HL-60/S4 treated with phorbol 12-myristate 13-acetate at 8.2 ng/mL for 4 days and 3 days (cell line): ENCODE measurements around the gene RPS25.
"Not testable (repeated sequence)": the region's sequence is repeated elsewhere in the genome, so short reads cannot be mapped to it uniquely, and the experiment has no call there.

Source experiments
- in situ Hi-C: fragments of 300-500 bp; cut with MboI; formaldehyde crosslinking; loops from 2 replicates; pipeline ENCODE4 v1.15.0; 2022; ENCODE audit warnings: low sequenced_read_pairs

RPS25 gene

DNA sequence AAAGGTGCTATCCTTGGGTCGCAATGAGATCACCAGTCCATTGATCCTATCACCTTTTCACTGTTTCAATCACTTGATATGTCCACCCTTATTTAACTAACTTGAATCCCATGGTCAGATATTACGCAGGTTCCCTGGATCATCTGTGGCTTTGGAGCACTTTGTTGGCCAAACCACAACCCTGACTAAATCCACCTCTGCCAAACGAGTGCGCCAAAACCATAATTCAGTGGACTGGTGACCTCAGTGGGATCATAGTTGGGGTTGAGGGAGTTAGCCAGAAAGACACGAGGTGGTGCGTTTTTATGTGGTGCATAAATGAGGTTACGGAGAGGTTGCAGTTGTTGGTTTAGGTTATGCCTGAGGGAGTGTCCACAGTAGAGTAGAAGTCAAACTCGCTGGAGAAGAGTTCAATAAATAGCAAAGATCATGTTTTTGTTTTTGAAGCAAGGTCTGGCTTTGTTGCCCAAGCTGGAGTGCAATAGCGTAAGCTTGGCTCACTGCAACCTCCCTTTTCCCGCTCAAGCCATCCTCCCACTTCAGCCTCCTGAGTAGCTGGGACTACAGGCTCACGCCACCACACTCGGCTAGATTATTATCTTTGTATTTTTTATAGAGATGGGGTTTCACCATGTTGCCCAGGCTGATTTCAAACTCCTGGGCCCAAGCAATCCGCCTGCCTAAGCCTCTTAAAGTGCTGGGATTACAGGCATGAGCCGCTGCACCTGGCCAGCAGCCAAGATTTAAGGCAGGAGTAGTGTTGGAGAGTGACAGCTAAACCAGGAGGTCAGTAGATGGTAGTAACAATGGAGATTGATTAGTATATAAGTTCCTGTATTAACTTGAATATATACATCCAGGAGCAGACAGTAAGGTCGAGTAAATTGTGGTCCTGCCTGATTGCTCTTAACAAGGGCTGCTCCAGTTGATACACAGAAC lies 42.1 kb downstream of the RPS25 start:
- in situ Hi-C loops: no loop called here

DNA sequence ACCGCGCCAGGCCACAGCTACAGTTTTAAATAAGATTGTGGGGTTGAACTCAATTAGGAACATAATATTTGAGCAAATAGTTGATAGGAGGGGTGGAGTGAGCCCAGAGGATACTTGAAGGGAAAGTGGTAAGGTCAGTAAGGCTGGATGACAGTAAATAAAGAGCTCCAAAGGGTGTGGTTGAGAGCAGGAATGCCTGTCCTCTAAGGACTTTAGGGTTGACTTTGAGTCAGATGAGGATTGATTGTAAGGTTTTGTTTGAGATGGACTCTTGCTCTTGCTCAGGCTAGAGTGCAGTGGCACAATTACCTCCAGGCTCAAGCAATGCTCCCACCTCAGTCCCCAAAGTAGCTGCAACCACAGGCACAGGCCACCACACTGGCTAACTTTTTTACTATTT lies 44.2 kb downstream of the RPS25 start:
- in situ Hi-C loops: no loop called here

DNA sequence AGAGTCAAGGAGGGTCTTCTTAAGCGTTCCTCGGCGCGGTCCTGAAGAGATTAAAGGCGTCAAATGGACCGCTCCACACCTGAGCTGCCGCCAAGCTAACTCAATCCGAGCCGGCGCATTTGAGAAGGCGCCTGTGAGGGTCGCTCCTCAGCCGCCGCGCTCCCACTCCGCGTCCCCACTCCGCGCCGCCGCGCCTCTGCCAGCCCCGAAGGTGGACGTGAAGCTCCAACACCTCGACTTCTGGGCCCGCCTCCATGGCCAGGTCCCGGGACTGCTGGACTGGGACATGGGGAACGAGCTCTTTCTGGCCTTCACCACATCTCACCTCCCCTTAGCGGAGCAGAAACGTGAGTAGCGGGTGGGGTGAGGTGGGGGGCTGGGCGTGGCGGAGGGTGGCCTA lies 46.5 kb downstream of the RPS25 start, which contains the start of gene FOXR1:
Gene FOXR1, plus strand, starts transcription at position 116 of the 400 bp plus-strand sequence. Its CDS starts 171 bp downstream, at position 287.
- in situ Hi-C loops: no loop called here

DNA sequence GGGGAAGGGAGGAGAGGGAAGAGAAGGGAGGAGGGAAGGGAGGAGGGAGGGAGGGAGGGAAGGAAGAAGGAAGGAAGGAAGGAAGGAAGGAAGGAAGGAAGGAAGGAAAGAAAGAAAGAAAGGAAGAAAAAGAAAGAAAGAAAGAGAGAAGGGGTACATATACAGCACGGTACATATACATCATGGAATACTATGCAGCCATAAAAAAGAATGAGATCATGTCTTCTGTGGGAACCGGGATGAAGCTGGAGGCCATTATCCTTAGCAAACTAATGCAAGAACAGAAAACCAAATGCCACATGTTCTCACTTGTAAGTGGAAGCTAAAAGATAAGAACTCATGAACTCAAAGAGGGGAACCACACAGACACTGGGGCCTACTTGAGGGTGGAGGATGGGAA lies 48.6 kb downstream of the RPS25 start:
- in situ Hi-C loops: not testable (repeated sequence)
